Psoas muscle (tissue), 8 donors: ENCODE data around the gene KRT84. TPM values are rescaled to one million over a fixed set of nuclear protein-coding genes. Genes with fewer than 3 reads are reported as not detected.

Experiments
- ATAC-seq, 4 donors: fragments of 200-7000 bp; cut with Tn5 transposase; one replicate each; pipeline ENCODE4 v1.9.1; 2020; ENCODE audit warnings: moderate library complexity in 3 of 4, mild to moderate bottlenecking in 2 of 4
- DNase-seq, 2 donors: peaks; one replicate each; pipeline ENCODE4 v3.0.0-alpha.2; 2020
- H3K27ac ChIP-seq: fragments of 200-600 bp; one replicate; pipeline ENCODE4 v1.8.0; 2022
- H3K27me3 ChIP-seq, 3 donors: fragments of 200-600 bp in 1 of 3; one replicate each; pipeline versions ENCODE4 v1.6.1 to v1.8.0; 2013 to 2022; ENCODE audit warnings: low read length in 2 of 3, mild to moderate bottlenecking in 2 of 3, moderate library complexity in 1 of 3; ENCODE audit not compliant: insufficient read depth in 3 of 3
- H3K36me3 ChIP-seq, 2 donors: fragments of 200-600 bp in 1 of 2; one replicate each; pipeline versions ENCODE4 v1.6.1 to v1.8.0; 2013 to 2022; ENCODE audit warnings: low read depth in 1 of 2, mild to moderate bottlenecking in 1 of 2, moderate library complexity in 1 of 2; ENCODE audit not compliant: insufficient read depth in 1 of 2
- H3K4me1 ChIP-seq: fragments of 200-600 bp; one replicate; pipeline ENCODE4 v1.8.0; 2022
- H3K4me3 ChIP-seq: fragments of 200-600 bp; one replicate; pipeline ENCODE4 v1.8.0; 2022; ENCODE audit warnings: mild to moderate bottlenecking
- H3K9me3 ChIP-seq: fragments of 200-600 bp; one replicate; pipeline ENCODE4 v1.8.0; 2022
- CTCF ChIP-seq: fragments of 200-600 bp; IDR thresholded peaks from one replicate; pipeline ENCODE4 v1.8.0; 2022; ENCODE audit warnings: antibody characterized with exemption
- WGBS, 3 donors: extraction: QIAGEN DNeasy Blood & Tissue Kit; methylation state at CpG; one replicate each; pipeline versions ENCODE4 v1.1.6 to v1.1.7; 2013; 5-methylcytosine and 5-hydroxymethylcytosine counted together
- intact Hi-C, 2 donors: fragments of 100-400 bp; cut with DNase I; formaldehyde crosslinking; loops; one replicate each; pipeline versions ENCODE4 v1.11.0 to v1.14.2; 2022
- polyA plus RNA-seq, 3 donors: library from polyadenylated mRNA; stranded (reverse); fragments of 200-250 nt; gene quantifications; one replicate each; pipeline ENCODE4 v1.2.3, GENCODE V29; 2013
- total RNA-seq, 4 donors: library from RNA; stranded (reverse); fragmentation: NEBNext Ultra II Directional in 2 of 4; extraction: Animal tissue kit (Norgen Biotek cat#: 25700) in 2 of 4; gene quantifications; one replicate each; pipeline versions ENCODE4 v1.2.1 to v1.2.4, GENCODE V29; 2021 to 2023
- donor health status: healthy with polysubstance abuse.
- donor health status: DM: no; HTN: no; CAD: no; lungs with moderate emphysema.
- donor health status: Bipolar disorder and iron deficiency.
- donor health status: healthy.
- donor health status: DM: yes; HTN: yes; CAD: no.
- donor health status: DM: no; HTN: no; CAD: no.
- donor health status: DM: no; HTN: no; CAD: no.
- donor health status: DM: yes; HTN: yes; CAD: no.

Gene KRT84
- total and polyA plus RNA-seq, 7 donors = not detected

DNA sequence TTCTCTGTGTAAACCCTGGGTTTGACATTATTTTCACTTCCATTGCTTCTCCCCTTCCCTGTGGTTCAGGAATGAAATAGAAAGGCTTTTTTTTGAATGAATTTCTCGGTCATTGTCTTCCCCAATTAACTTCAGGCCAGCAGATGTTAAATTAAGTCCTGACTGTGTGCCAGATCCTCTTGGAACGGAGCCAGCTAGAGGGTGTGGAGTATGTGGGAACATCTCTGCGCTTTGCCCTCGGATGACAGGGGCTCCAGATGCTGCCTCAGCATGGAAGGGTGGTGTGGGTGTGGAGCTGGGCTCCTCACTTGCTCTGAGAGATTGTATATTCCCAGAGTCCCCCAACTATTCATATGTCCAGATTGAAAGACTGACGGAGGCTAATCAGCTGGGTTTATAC, 31.3 kb downstream of the KRT84 start:
- ATAC-seq (no peak), DNase-seq (no peak)
- no peak for TF ChIP-seq CTCF
- no peaks in the 10 kb centered on the region for H3K36me3 ChIP-seq
- peaks cover 0 to 40% (median 4%) of the 10 kb centered on the region in 3 donors for H3K27me3 ChIP-seq
- intact Hi-C loops = no loop called here
- no peak overlapping the region for H3K4me3 ChIP-seq
- no peak overlapping the region for H3K27ac ChIP-seq
- no peaks in the 10 kb centered on the region for H3K9me3 ChIP-seq
- no peaks in the 10 kb centered on the region for H3K4me1 ChIP-seq
- WGBS, 3 donors = 20 to 28% (median 22%) methylated on average over 5 of the region's 5 CpGs

- intact Hi-C loops = no loop called here
- Histone ChIP-seq H3K9me3 (no peaks in the 10 kb centered on the region), H3K36me3 (no peaks in the 10 kb centered on the region), H3K4me3 (no peak overlapping the region), H3K27ac (no peak overlapping the region), H3K27me3 (peaks cover 0 to 40% (median 4%) of the 10 kb centered on the region in 3 donors), H3K4me1 (no peaks in the 10 kb centered on the region)
- DNase-seq (no peak), ATAC-seq (no peak)
- WGBS, 3 donors = 68 to 74% (median 69%) methylated on average over 3 of the region's 3 CpGs
- TF ChIP-seq CTCF = no peak
Measured at GRCh38 chr12:52353766-52354165, 31.7 kb downstream of the KRT84 start.

DNA sequence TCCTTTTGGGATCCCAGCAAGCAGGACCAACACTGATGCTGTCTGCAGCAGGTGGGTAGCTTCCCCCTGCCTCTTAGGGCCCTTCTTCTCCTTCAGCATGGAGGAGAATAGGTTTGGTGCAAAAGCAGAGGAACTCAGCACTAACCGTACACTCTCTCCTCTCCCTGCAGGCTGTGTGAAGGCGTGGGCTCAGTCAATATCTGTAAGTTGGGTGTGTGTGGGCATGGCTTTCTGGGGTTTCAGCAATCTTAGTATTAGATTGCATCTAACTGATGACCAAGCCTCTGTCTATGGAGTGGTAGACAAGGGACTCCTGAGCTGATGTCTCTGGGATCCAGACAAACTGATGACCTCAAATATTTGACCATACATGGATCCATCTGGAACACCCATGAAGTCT, 32.5 kb downstream of the KRT84 start:
- Histone ChIP-seq H3K4me1 (no peaks in the 10 kb centered on the region), H3K27ac (no peak overlapping the region), H3K36me3 (no peaks in the 10 kb centered on the region), H3K9me3 (no peaks in the 10 kb centered on the region), H3K27me3 (peaks cover 0 to 40% (median 4%) of the 10 kb centered on the region in 3 donors), H3K4me3 (no peak overlapping the region)
- WGBS, 3 donors = 84 to 100% (median 89%) methylated on average over 2 of the region's 2 CpGs
- no peak for TF ChIP-seq CTCF
- DNase-seq = no peak
- no peak for ATAC-seq
- intact Hi-C loops = no loop called here

GRCh38 chr12:52351196-52352059, 34.0 kb downstream of the KRT84 start:
- 27 to 43% (median 30%) methylated on average over 9 of the region's 9 CpGs for WGBS, 3 donors
- no peaks in the 10 kb centered on the region for H3K4me1 ChIP-seq
- TF ChIP-seq CTCF = no peak
- ATAC-seq (no peak), DNase-seq (no peak)
- no peaks in the 10 kb centered on the region for H3K36me3 ChIP-seq
- no peaks in the 10 kb centered on the region for H3K9me3 ChIP-seq
- intact Hi-C loops = no loop called here
- no peak overlapping the region for H3K4me3 ChIP-seq
- H3K27ac ChIP-seq = no peak overlapping the region
- H3K27me3 ChIP-seq = peaks cover 0 to 26% (median 4%) of the 10 kb centered on the region in 3 donors
